ENCODE measurements around the gene DLEC1. TPM values are rescaled to one million over a fixed set of nuclear protein-coding genes. Genes with fewer than 3 reads are reported as not detected.
A peak's percentile ranks its signal among the peaks of the same experiment; 100 is the strongest.

DLEC1 gene
- total RNA-seq, 1 donor from 2014 or later: 0.42 TPM

GRCh38 chr3:38117163-38117716, 78.2 kb downstream of the DLEC1 start:
- Mint-ChIP-seq H3K27ac (ENCODE audit: unreplicated experiment) (no peak overlapping the region), H3K27me3 (ENCODE audit: unreplicated experiment) (peaks cover 12% of the 10 kb centered on the region), H3K36me3 (ENCODE audit: unreplicated experiment) (no peaks in the 10 kb centered on the region), H3K4me3 (ENCODE audit: unreplicated experiment) (no peak overlapping the region), H3K4me1 (ENCODE audit: low read depth, unreplicated experiment) (no peaks in the 10 kb centered on the region), H3K9me3 (ENCODE audit: unreplicated experiment) (peaks cover 3% of the 10 kb centered on the region)
- DNase-seq: no peak
- TF ChIP-seq, protein P1, sequence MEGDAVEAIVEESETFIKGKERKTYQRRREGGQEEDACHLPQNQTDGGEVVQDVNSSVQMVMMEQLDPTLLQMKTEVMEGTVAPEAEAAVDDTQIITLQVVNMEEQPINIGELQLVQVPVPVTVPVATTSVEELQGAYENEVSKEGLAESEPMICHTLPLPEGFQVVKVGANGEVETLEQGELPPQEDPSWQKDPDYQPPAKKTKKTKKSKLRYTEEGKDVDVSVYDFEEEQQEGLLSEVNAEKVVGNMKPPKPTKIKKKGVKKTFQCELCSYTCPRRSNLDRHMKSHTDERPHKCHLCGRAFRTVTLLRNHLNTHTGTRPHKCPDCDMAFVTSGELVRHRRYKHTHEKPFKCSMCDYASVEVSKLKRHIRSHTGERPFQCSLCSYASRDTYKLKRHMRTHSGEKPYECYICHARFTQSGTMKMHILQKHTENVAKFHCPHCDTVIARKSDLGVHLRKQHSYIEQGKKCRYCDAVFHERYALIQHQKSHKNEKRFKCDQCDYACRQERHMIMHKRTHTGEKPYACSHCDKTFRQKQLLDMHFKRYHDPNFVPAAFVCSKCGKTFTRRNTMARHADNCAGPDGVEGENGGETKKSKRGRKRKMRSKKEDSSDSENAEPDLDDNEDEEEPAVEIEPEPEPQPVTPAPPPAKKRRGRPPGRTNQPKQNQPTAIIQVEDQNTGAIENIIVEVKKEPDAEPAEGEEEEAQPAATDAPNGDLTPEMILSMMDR (IDR thresholded peaks at IDR 0.05; ENCODE audit: partially characterized antibody, unreplicated experiment): no peak

DNA sequence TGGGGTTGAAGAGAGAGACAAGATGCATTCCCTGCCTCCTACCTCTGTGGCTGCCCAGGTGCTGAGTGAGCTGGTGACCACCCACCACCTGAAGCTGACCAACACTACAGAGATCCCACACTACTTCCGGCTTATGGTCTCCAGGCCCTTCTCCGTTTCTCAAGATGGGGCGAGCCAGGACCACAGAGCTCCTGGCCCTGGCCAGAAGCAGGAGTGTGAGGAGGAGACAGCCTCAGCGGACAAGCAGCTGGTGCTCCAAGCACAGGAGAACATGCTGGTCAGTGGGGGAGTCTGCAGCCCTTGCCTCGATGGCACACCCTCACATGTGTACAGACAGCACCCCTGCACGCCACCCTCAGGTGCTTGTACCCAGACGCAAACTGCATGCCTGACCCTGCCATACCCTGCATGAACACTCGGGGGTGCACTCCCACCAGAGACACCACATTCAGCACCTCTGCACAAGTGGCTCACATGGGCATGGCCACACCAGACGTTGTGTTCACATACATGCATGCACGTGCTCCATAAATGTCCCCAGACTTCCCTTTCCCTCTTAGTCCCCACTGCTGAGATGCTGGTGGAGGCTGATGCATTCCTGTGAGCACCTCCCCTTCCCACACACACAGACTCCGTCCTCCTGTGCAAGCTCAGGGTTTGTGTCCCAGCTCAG, 78.9 kb downstream of the DLEC1 start:
- DNase-seq: peak; percentile 71

GRCh38 chr3:38118421-38119247, 79.6 kb downstream of the DLEC1 start:
- no peak overlapping the region for H3K4me3 Mint-ChIP-seq (ENCODE audit: unreplicated experiment)
- H3K27ac Mint-ChIP-seq (ENCODE audit: unreplicated experiment): no peak overlapping the region
- peaks cover 4% of the 10 kb centered on the region for H3K36me3 Mint-ChIP-seq (ENCODE audit: unreplicated experiment)
- TF ChIP-seq, protein P1 (IDR thresholded peaks at IDR 0.05; ENCODE audit: partially characterized antibody, unreplicated experiment): no peak
- peaks cover 3% of the 10 kb centered on the region for H3K9me3 Mint-ChIP-seq (ENCODE audit: unreplicated experiment)
- H3K4me1 Mint-ChIP-seq (ENCODE audit: low read depth, unreplicated experiment): no peaks in the 10 kb centered on the region
- H3K27me3 Mint-ChIP-seq (ENCODE audit: unreplicated experiment): peaks cover 11% of the 10 kb centered on the region
- no peak for DNase-seq

More for the DNA sequence above, 78.9 kb downstream of the DLEC1 start:
- H3K9me3 Mint-ChIP-seq (ENCODE audit: unreplicated experiment): peaks cover 3% of the 10 kb centered on the region
- no peaks in the 10 kb centered on the region for H3K36me3 Mint-ChIP-seq (ENCODE audit: unreplicated experiment)
- H3K4me1 Mint-ChIP-seq (ENCODE audit: low read depth, unreplicated experiment): no peaks in the 10 kb centered on the region
- peak overlapping the region; percentile 33 for H3K27ac Mint-ChIP-seq (ENCODE audit: unreplicated experiment)
- H3K27me3 Mint-ChIP-seq (ENCODE audit: unreplicated experiment): peaks cover 11% of the 10 kb centered on the region
- TF ChIP-seq, protein P1 (IDR thresholded peaks at IDR 0.05; ENCODE audit: partially characterized antibody, unreplicated experiment): peak; percentile 71
- no peak overlapping the region for H3K4me3 Mint-ChIP-seq (ENCODE audit: unreplicated experiment)

DNA sequence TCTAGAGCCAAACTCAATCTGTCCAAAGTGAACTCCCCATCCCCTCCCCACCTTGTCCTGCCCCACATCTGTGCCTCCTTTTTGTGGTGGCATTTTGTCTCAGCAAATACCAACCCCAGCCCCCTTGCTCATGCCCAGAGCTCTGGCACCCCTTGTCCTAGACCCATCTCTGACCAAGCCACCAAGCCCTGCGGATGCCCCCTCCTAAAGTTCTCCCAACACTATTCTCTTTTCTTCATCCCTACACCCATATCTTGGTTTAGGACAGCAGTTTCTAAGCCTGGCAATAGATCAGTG, 80.2 kb downstream of the DLEC1 start:
- Mint-ChIP-seq H3K4me3 (ENCODE audit: unreplicated experiment) (no peak overlapping the region), H3K9me3 (ENCODE audit: unreplicated experiment) (peaks cover 3% of the 10 kb centered on the region), H3K36me3 (ENCODE audit: unreplicated experiment) (peaks cover 4% of the 10 kb centered on the region), H3K27ac (ENCODE audit: unreplicated experiment) (no peak overlapping the region), H3K27me3 (ENCODE audit: unreplicated experiment) (peaks cover 11% of the 10 kb centered on the region), H3K4me1 (ENCODE audit: low read depth, unreplicated experiment) (no peaks in the 10 kb centered on the region)
- no peak for DNase-seq
- TF ChIP-seq, protein P1 (IDR thresholded peaks at IDR 0.05; ENCODE audit: partially characterized antibody, unreplicated experiment): no peak

Measured in glutamatergic neuron (in vitro differentiated cells).